GM23338 (cell line): Measurements from ENCODE around the gene B4GALNT4.

Experiments used
- CREB1 ChIP-seq: fragments of 250-450 bp; sonication (Bioruptor Pico); IDR thresholded peaks from 2 replicates; pipeline ENCODE4 v1.5.0; 2020; ENCODE audit warnings: low read depth, mild to moderate bottlenecking, moderate library complexity
- EZH2 ChIP-seq: fragments of 200-600 bp; sonication (generic); IDR thresholded peaks from one replicate; pipeline ENCODE4 v1.8.0; 2017; ENCODE audit warnings: antibody characterized with exemption, mild to moderate bottlenecking, low read depth; ENCODE audit not compliant: unreplicated experiment
- EZH2phosphoT487 ChIP-seq: fragments of 200-600 bp; sonication (generic); IDR thresholded peaks from one replicate; pipeline ENCODE4 v1.8.1; 2018; ENCODE audit warnings: antibody characterized with exemption; ENCODE audit not compliant: unreplicated experiment
- JUNB ChIP-seq: IDR thresholded peaks from one replicate; pipeline ENCODE4 v1.6.1; 2016; ENCODE audit warnings: antibody characterized with exemption; ENCODE audit not compliant: unreplicated experiment
- POLR2AphosphoS5 ChIP-seq: IDR thresholded peaks from 2 replicates; pipeline ENCODE4 v1.6.1; 2016; ENCODE audit warnings: antibody characterized with exemption, low read depth
- STAT1 ChIP-seq: IDR thresholded peaks from one replicate; pipeline ENCODE4 v1.6.1; 2016; ENCODE audit warnings: antibody characterized with exemption; ENCODE audit not compliant: unreplicated experiment
- ZNF114 ChIP-seq: fragments of 250-450 bp; sonication (Bioruptor Pico); IDR thresholded peaks from 2 replicates; pipeline ENCODE4 v1.5.0; 2020; ENCODE audit warnings: mild to moderate bottlenecking, moderate library complexity
- ZNF331 ChIP-seq: fragments of 250-450 bp; sonication (Bioruptor Pico); IDR thresholded peaks from 2 replicates; pipeline ENCODE4 v1.5.0; 2020; ENCODE audit warnings: low read depth, mild to moderate bottlenecking, moderate library complexity
- TF ChIP-seq, protein P1 (sequence below), 2 experiments: fragments of 200-600 bp in 1 of 2; sonication (generic) in 1 of 2; conservative IDR thresholded peaks; 2 replicates each; pipeline versions ENCODE4 v1.5.1 to v1.6.1; 2016 to 2017; ENCODE audit warnings: antibody characterized with exemption in 2 of 2, low read depth in 2 of 2, mild to moderate bottlenecking in 2 of 2, moderate library complexity in 1 of 2
- TF ChIP-seq, protein P2 (sequence below): IDR thresholded peaks from one replicate; pipeline ENCODE4 v1.6.1; 2018; ENCODE audit warnings: antibody characterized with exemption; ENCODE audit not compliant: unreplicated experiment
- TF ChIP-seq, protein P3 (sequence below): IDR thresholded peaks from 2 replicates; pipeline ENCODE4 v1.6.1; 2016; ENCODE audit warnings: antibody characterized with exemption
- TF ChIP-seq, protein P4 (sequence below): fragments of 250-450 bp; sonication (Bioruptor Pico); IDR thresholded peaks from 2 replicates; pipeline ENCODE4 v1.5.0; 2020; ENCODE audit warnings: mild to moderate bottlenecking, moderate library complexity

DNA sequence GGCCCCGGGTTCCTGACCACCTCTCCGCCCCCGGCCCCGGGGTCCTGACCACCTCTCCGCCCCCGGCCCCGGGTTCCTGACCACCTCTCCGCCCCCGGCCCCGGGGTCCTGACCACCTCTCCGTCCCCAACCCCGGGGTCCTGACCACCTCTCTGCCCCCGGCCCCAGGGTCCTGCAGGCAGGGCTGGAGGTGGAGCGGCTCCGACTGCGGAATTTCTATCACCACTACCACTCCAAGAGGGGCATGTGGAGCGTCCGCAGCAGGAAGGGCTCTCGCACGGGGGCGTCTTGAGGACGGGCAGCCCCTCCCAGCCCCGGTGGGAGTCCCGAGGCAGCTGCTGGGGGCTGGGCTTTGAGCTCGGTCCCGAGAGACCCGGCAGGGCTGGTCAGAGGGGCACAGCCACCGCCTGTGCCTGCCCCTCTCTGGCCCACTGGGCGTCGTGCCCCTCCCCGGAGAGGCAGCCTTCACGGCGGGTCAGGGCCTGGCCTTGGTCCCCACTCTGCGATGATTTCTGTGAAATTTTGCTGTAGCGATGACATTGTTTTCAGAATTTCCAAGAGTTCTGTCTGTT lies 12.3 kb downstream of the B4GALNT4 start:
- TF ChIP-seq, protein P1, sequence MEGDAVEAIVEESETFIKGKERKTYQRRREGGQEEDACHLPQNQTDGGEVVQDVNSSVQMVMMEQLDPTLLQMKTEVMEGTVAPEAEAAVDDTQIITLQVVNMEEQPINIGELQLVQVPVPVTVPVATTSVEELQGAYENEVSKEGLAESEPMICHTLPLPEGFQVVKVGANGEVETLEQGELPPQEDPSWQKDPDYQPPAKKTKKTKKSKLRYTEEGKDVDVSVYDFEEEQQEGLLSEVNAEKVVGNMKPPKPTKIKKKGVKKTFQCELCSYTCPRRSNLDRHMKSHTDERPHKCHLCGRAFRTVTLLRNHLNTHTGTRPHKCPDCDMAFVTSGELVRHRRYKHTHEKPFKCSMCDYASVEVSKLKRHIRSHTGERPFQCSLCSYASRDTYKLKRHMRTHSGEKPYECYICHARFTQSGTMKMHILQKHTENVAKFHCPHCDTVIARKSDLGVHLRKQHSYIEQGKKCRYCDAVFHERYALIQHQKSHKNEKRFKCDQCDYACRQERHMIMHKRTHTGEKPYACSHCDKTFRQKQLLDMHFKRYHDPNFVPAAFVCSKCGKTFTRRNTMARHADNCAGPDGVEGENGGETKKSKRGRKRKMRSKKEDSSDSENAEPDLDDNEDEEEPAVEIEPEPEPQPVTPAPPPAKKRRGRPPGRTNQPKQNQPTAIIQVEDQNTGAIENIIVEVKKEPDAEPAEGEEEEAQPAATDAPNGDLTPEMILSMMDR (conservative IDR thresholded peaks at IDR 0.05; ENCODE audit: low read depth in 2 of 2): no peak
- TF ChIP-seq EZH2 (no peak), POLR2AphosphoS5 (no peak), JUNB (no peak), CREB1 (CRISPR knock-in tag) (no peak), EZH2phosphoT487 (no peak), ZNF331 (CRISPR knock-in tag) (no peak), STAT1 (no peak), ZNF114 (CRISPR knock-in tag) (no peak)
- TF ChIP-seq, protein P2, sequence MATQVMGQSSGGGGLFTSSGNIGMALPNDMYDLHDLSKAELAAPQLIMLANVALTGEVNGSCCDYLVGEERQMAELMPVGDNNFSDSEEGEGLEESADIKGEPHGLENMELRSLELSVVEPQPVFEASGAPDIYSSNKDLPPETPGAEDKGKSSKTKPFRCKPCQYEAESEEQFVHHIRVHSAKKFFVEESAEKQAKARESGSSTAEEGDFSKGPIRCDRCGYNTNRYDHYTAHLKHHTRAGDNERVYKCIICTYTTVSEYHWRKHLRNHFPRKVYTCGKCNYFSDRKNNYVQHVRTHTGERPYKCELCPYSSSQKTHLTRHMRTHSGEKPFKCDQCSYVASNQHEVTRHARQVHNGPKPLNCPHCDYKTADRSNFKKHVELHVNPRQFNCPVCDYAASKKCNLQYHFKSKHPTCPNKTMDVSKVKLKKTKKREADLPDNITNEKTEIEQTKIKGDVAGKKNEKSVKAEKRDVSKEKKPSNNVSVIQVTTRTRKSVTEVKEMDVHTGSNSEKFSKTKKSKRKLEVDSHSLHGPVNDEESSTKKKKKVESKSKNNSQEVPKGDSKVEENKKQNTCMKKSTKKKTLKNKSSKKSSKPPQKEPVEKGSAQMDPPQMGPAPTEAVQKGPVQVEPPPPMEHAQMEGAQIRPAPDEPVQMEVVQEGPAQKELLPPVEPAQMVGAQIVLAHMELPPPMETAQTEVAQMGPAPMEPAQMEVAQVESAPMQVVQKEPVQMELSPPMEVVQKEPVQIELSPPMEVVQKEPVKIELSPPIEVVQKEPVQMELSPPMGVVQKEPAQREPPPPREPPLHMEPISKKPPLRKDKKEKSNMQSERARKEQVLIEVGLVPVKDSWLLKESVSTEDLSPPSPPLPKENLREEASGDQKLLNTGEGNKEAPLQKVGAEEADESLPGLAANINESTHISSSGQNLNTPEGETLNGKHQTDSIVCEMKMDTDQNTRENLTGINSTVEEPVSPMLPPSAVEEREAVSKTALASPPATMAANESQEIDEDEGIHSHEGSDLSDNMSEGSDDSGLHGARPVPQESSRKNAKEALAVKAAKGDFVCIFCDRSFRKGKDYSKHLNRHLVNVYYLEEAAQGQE: no peak
- TF ChIP-seq, protein P3, sequence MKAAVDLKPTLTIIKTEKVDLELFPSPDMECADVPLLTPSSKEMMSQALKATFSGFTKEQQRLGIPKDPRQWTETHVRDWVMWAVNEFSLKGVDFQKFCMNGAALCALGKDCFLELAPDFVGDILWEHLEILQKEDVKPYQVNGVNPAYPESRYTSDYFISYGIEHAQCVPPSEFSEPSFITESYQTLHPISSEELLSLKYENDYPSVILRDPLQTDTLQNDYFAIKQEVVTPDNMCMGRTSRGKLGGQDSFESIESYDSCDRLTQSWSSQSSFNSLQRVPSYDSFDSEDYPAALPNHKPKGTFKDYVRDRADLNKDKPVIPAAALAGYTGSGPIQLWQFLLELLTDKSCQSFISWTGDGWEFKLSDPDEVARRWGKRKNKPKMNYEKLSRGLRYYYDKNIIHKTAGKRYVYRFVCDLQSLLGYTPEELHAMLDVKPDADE: no peak
- TF ChIP-seq, protein P4, sequence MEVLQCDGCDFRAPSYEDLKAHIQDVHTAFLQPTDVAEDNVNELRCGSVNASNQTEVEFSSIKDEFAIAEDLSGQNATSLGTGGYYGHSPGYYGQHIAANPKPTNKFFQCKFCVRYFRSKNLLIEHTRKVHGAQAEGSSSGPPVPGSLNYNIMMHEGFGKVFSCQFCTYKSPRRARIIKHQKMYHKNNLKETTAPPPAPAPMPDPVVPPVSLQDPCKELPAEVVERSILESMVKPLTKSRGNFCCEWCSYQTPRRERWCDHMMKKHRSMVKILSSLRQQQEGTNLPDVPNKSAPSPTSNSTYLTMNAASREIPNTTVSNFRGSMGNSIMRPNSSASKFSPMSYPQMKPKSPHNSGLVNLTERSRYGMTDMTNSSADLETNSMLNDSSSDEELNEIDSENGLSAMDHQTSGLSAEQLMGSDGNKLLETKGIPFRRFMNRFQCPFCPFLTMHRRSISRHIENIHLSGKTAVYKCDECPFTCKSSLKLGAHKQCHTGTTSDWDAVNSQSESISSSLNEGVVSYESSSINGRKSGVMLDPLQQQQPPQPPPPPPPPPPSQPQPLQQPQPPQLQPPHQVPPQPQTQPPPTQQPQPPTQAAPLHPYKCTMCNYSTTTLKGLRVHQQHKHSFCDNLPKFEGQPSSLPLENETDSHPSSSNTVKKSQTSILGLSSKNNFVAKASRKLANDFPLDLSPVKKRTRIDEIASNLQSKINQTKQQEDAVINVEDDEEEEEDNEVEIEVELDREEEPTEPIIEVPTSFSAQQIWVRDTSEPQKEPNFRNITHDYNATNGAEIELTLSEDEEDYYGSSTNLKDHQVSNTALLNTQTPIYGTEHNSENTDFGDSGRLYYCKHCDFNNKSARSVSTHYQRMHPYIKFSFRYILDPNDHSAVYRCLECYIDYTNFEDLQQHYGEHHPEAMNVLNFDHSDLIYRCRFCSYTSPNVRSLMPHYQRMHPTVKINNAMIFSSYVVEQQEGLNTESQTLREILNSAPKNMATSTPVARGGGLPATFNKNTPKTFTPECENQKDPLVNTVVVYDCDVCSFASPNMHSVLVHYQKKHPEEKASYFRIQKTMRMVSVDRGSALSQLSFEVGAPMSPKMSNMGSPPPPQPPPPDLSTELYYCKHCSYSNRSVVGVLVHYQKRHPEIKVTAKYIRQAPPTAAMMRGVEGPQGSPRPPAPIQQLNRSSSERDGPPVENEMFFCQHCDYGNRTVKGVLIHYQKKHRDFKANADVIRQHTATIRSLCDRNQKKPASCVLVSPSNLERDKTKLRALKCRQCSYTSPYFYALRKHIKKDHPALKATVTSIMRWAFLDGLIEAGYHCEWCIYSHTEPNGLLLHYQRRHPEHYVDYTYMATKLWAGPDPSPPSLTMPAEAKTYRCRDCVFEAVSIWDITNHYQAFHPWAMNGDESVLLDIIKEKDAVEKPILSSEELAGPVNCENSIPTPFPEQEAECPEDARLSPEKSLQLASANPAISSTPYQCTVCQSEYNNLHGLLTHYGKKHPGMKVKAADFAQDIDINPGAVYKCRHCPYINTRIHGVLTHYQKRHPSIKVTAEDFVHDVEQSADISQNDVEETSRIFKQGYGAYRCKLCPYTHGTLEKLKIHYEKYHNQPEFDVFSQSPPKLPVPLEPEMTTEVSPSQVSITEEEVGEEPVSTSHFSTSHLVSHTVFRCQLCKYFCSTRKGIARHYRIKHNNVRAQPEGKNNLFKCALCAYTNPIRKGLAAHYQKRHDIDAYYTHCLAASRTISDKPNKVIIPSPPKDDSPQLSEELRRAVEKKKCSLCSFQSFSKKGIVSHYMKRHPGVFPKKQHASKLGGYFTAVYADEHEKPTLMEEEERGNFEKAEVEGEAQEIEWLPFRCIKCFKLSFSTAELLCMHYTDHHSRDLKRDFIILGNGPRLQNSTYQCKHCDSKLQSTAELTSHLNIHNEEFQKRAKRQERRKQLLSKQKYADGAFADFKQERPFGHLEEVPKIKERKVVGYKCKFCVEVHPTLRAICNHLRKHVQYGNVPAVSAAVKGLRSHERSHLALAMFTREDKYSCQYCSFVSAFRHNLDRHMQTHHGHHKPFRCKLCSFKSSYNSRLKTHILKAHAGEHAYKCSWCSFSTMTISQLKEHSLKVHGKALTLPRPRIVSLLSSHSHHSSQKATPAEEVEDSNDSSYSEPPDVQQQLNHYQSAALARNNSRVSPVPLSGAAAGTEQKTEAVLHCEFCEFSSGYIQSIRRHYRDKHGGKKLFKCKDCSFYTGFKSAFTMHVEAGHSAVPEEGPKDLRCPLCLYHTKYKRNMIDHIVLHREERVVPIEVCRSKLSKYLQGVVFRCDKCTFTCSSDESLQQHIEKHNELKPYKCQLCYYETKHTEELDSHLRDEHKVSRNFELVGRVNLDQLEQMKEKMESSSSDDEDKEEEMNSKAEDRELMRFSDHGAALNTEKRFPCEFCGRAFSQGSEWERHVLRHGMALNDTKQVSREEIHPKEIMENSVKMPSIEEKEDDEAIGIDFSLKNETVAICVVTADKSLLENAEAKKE (CRISPR knock-in tag): no peak
